ENCODE results near the gene CFLAR.

GRCh38 chr2:201154615-201155399, 38.8 kb downstream of the CFLAR start:
- TF ChIP-seq, protein P1, sequence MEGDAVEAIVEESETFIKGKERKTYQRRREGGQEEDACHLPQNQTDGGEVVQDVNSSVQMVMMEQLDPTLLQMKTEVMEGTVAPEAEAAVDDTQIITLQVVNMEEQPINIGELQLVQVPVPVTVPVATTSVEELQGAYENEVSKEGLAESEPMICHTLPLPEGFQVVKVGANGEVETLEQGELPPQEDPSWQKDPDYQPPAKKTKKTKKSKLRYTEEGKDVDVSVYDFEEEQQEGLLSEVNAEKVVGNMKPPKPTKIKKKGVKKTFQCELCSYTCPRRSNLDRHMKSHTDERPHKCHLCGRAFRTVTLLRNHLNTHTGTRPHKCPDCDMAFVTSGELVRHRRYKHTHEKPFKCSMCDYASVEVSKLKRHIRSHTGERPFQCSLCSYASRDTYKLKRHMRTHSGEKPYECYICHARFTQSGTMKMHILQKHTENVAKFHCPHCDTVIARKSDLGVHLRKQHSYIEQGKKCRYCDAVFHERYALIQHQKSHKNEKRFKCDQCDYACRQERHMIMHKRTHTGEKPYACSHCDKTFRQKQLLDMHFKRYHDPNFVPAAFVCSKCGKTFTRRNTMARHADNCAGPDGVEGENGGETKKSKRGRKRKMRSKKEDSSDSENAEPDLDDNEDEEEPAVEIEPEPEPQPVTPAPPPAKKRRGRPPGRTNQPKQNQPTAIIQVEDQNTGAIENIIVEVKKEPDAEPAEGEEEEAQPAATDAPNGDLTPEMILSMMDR (IDR thresholded peaks at IDR 0.05; ENCODE audit: low read depth, low read length, missing input control): no peak
- TF ChIP-seq GABPA (IDR thresholded peaks at IDR 0.05 in 1 of 2, conservative IDR thresholded peaks at IDR 0.05 in 1 of 2) (no peak), TAF1 (conservative IDR thresholded peaks at IDR 0.05) (no peak), REST (IDR thresholded peaks at IDR 0.05) (no peak), FOXA1 (IDR thresholded peaks at IDR 0.05) (no peak), ZBTB33 (IDR thresholded peaks at IDR 0.05) (no peak), RXRA (IDR thresholded peaks at IDR 0.05) (no peak), RAD21 (IDR thresholded peaks at IDR 0.05) (no peak), JUND (IDR thresholded peaks at IDR 0.05) (no peak), SP1 (IDR thresholded peaks at IDR 0.05) (no peak), YY1 (IDR thresholded peaks at IDR 0.05) (no peak), EGR1 (IDR thresholded peaks at IDR 0.05; ENCODE audit: low read depth in 2 of 2) (no peak)
- TF ChIP-seq, protein P2, sequence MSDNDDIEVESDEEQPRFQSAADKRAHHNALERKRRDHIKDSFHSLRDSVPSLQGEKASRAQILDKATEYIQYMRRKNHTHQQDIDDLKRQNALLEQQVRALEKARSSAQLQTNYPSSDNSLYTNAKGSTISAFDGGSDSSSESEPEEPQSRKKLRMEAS (IDR thresholded peaks at IDR 0.05): no peak
- TF ChIP-seq, protein P3, sequence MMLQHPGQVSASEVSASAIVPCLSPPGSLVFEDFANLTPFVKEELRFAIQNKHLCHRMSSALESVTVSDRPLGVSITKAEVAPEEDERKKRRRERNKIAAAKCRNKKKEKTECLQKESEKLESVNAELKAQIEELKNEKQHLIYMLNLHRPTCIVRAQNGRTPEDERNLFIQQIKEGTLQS (IDR thresholded peaks at IDR 0.05): no peak
